ENCODE data around the gene MTHFD1.

Gene MTHFD1

DNA sequence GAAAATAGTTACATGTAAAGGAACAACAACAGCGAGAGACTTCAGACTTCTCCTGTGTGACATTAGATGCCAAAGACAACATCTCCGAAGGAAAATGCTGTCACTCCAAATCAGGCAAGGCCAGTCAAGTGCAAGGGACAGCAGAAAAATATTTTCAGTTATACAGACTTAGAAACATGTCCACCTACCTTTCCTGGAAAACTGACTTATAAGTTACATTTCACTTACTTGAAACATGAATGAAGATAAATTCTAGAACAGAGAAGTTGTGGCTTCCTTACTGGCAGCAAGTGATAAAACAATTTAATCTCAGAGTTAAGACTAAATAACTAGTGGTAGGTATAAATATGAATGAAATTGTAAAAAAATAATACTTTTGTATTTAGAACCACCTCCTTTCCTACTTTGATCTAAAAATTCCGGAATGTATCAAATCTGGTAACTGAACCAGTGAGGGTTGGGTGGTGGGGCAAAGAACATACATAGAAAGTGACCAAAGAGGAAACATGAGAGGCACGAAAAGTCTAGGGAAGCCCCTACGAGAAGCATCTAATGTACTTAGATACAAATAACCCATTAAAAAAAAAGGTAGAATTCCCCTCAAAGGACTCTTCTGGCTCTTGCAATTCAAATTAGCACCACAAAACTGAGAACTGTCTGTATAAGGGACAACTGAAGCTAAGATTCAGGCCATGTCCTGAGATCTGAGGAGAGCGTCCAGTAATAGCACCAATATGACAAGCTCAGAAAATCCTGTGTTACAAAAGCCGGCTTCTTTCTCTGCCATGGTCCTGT is 21.2 kb downstream of the MTHFD1 start:
- TF ChIP-seq, protein P1, sequence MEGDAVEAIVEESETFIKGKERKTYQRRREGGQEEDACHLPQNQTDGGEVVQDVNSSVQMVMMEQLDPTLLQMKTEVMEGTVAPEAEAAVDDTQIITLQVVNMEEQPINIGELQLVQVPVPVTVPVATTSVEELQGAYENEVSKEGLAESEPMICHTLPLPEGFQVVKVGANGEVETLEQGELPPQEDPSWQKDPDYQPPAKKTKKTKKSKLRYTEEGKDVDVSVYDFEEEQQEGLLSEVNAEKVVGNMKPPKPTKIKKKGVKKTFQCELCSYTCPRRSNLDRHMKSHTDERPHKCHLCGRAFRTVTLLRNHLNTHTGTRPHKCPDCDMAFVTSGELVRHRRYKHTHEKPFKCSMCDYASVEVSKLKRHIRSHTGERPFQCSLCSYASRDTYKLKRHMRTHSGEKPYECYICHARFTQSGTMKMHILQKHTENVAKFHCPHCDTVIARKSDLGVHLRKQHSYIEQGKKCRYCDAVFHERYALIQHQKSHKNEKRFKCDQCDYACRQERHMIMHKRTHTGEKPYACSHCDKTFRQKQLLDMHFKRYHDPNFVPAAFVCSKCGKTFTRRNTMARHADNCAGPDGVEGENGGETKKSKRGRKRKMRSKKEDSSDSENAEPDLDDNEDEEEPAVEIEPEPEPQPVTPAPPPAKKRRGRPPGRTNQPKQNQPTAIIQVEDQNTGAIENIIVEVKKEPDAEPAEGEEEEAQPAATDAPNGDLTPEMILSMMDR (conservative IDR thresholded peaks at IDR 0.05; ENCODE audit: low read depth, low read length), result no peak
- no peak overlapping the region for H3K4me3 ChIP-seq (ENCODE audit: low read length)
- no peak for DNase-seq (ENCODE audit: low read depth)

DNA sequence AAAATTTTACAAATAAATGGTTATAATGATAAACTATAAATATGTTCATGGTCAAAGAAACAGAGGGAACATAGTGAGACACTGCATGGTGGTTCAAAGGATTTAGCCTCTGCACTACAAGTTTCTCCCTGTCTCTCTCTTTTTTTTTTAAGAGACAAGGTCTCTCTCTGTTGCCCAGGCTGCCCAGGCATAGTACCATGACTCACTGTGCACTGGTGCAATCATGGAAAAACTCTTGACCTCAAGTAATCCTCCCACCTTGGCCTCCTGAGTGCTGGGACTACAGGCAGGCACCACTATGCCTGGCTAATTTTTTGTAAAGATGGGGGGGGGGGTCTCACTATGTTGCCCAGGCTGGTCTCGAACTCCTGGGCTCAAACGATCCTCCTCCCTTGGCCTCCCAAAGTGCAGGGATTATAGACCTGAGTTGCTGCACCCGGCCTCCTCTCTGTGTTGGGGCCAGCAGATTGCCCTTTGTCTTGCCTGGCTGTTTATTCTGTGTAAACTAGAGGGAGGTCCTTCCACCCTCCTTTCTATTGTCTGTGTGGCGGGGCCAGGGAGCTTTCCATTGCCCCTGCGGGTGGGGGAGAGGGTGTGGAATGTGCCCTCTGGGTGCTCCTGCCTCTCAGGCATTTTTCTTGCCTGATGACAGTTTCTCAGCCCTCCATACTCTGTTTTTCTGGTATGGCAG is 22.1 kb downstream of the MTHFD1 start:
- no peak overlapping the region for H3K4me3 ChIP-seq (ENCODE audit: low read length)
- no peak for DNase-seq (ENCODE audit: low read depth)
- TF ChIP-seq, protein P1 (conservative IDR thresholded peaks at IDR 0.05; ENCODE audit: low read depth, low read length), result no peak

DNA sequence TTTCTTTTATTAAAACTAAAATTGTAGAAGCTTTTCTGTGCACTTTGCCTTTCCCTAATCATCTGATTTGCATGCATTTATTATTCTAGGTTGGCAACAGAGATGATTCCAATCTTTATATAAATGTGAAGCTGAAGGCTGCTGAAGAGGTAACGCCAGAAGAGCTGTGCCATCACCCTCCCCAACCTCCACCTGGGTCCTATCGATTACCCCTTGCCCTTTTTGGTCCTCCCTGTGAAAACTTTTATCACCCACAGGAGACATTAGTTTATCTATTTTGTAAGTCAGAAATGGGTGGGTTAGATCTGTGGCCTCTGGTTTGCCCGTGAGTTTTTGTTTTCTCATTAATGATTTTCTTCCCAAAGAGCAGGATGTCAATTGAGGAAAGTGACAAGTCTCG is 22.8 kb downstream of the MTHFD1 start:
- TF ChIP-seq, protein P1 (conservative IDR thresholded peaks at IDR 0.05; ENCODE audit: low read depth, low read length), result no peak
- H3K4me3 ChIP-seq (ENCODE audit: low read length), result no peak overlapping the region
- DNase-seq (ENCODE audit: low read depth), result no peak

DNA sequence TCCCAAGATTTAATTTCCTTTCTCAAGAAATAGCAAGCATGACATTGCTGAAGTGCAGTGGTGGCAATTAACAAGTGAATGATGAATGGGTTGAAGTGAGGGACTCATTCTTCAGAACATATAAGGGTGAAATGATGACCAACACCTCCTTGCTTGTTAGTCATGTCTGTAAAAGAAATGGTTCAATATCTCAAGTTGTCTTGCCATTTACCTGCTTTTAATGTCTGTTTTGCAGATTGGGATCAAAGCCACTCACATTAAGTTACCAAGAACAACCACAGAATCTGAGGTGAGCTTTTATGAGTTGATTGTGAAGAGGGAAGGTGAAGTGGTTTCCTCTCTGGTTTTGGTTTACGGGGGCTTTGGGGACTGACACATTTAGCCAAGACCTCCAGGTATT is 24.1 kb downstream of the MTHFD1 start:
- DNase-seq (ENCODE audit: low read depth), result no peak
- no peak overlapping the region for H3K4me3 ChIP-seq (ENCODE audit: low read length)
- TF ChIP-seq, protein P1 (conservative IDR thresholded peaks at IDR 0.05; ENCODE audit: low read depth, low read length), result no peak

DNA sequence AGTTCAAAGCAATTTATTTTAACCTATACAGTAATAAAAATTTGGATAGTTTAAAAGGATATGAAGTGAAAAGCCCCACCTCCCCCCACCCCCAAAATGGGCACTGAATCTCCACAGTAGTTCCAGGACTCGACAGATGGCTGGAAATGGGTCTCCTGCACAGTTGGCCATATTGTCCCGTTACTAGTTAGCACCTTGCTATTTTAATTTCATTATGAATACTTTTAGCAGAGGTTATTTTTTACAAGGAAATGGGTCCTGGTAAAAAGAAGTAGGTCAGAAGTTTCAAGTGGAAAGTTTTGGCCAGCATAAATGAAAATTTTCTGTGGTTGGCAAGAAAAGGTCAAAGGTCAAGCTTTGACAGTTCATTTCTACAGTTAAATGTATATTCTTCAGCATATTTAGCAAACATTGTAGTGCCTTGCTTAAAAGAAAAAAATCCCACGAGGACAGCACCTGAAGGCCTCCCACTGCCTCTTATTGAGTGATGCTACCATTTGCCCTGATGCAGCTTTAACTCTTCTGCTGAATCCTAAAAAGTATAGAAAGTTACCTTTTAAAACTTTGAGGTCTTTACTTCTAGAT is 28.3 kb downstream of the MTHFD1 start:
- DNase-seq (ENCODE audit: low read depth), result no peak

DNA sequence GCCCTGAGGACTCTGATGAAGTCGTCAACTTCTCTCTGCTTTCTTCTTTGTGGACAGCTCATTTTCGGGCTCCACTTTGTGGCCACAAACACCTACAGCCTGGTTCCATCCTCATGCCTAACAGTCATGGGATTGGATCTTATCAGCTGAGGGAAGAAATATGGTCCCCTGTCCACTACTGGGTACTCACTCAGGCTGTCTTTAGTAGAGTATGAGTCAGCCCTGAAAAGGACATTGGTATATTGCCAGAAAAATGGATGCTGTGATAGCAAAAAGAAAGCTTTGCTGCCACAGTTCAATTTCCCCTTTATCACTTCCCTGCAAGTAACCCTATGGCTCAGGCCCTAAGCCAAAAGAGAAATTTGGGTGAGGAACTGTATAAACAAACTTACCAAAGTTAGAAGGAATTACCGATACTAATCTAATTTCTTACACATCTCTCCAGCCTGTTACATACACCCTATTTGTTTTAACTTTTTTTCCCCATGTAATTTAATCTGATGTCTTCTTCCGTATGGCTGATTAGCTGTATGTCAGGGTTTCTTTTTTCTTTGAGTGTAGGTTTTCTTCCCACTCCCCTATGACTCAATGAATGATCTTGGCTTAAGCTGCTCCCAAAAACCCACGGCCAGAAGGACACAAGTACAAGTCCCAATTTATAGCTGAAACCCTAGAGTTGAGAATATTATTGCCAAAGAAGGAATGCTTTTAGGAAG is 29.1 kb downstream of the MTHFD1 start:
- no peak overlapping the region for H3K4me3 ChIP-seq (ENCODE audit: low read length)
- DNase-seq (ENCODE audit: low read depth), result no peak
- TF ChIP-seq, protein P1 (conservative IDR thresholded peaks at IDR 0.05; ENCODE audit: low read depth, low read length), result no peak

More for the DNA sequence above, 28.3 kb downstream of the MTHFD1 start:
- TF ChIP-seq, protein P1 (conservative IDR thresholded peaks at IDR 0.05; ENCODE audit: low read depth, low read length), result no peak
- H3K4me3 ChIP-seq (ENCODE audit: low read length), result no peak overlapping the region

Measured in retinal pigment epithelial cell (primary cell).